ENCODE measurements around the gene BFSP2. TPM values are rescaled to one million over a fixed set of nuclear protein-coding genes. Genes with fewer than 3 reads are reported as not detected.

The BFSP2 gene
- total RNA-seq, 2 donors from 2014 or later: not detected

DNA sequence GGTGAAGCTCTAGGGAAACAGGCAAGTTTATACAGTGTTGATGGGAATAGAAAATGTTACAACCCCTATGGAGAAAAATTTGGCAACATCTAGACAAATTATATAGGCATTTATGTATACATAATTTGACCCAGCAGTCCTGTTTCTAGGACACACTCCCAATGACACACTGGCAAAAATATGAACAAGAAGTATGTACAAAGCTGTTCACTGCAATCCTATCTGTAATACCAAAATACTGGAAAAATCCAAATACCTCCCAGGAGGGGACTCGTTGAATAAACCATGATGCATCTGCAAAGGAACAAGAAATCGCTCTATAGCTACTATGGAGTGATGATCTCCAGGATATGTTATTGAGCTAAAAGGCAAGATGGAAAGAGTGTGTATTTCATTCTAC, 8.5 kb downstream of the BFSP2 start:
- DNase-seq (ENCODE audit: low spot score): no peak
- Histone ChIP-seq H3K27ac (no peak overlapping the region), H3K4me1 (replicated peaks) (peaks cover 2% of the 10 kb centered on the region)

DNA sequence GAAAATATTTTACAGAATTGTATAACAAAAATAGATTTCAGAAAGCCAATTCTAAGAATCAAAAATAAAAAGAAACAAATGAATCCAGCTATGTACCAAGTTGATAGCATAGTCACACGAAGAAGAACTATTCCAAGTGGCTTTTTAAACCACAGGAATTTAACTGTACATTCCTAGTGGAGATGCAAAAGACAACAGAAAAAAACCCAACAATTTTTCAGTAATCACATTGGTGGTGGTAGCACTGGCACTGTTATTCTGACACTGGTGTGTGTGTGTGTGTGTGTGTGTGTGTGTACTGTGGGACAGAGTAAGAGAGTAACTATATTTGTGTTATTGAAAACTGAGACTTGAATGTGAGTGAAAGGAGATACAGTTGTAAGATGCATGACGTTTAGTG, 9.1 kb downstream of the BFSP2 start:
- no peaks in the 10 kb centered on the region for H3K27me3 ChIP-seq (replicated peaks; ENCODE audit: insufficient read depth)
- TF ChIP-seq POLR2A (IDR thresholded peaks at IDR 0.05) (no peak), POLR2AphosphoS5 (IDR thresholded peaks at IDR 0.05) (no peak)
- TF ChIP-seq, protein P1, sequence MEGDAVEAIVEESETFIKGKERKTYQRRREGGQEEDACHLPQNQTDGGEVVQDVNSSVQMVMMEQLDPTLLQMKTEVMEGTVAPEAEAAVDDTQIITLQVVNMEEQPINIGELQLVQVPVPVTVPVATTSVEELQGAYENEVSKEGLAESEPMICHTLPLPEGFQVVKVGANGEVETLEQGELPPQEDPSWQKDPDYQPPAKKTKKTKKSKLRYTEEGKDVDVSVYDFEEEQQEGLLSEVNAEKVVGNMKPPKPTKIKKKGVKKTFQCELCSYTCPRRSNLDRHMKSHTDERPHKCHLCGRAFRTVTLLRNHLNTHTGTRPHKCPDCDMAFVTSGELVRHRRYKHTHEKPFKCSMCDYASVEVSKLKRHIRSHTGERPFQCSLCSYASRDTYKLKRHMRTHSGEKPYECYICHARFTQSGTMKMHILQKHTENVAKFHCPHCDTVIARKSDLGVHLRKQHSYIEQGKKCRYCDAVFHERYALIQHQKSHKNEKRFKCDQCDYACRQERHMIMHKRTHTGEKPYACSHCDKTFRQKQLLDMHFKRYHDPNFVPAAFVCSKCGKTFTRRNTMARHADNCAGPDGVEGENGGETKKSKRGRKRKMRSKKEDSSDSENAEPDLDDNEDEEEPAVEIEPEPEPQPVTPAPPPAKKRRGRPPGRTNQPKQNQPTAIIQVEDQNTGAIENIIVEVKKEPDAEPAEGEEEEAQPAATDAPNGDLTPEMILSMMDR (IDR thresholded peaks at IDR 0.05): no peak
- H3K36me3 ChIP-seq: no peaks in the 10 kb centered on the region
- no peak for DNase-seq (ENCODE audit: low spot score)
- 50% methylated on average over 2 of the region's 2 CpGs for WGBS
- H3K4me3 ChIP-seq: no peak overlapping the region
- intact Hi-C loops (cut with DNase I): no loop called here
- H3K4me1 ChIP-seq (replicated peaks): peaks cover 7% of the 10 kb centered on the region
- H3K27ac ChIP-seq: no peak overlapping the region
- H3K9me3 ChIP-seq: no peaks in the 10 kb centered on the region

More for the DNA sequence above, 8.5 kb downstream of the BFSP2 start:
- intact Hi-C loops (cut with DNase I): no loop called here
- WGBS: 87% methylated on average over 2 of the region's 2 CpGs
- Histone ChIP-seq H3K9me3 (no peaks in the 10 kb centered on the region), H3K4me3 (no peak overlapping the region), H3K27me3 (replicated peaks; ENCODE audit: insufficient read depth) (no peaks in the 10 kb centered on the region), H3K36me3 (no peaks in the 10 kb centered on the region)
- no peak for TF ChIP-seq POLR2A (IDR thresholded peaks at IDR 0.05)
- TF ChIP-seq, protein P1 (IDR thresholded peaks at IDR 0.05): no peak
- TF ChIP-seq POLR2AphosphoS5 (IDR thresholded peaks at IDR 0.05): no peak

DNA sequence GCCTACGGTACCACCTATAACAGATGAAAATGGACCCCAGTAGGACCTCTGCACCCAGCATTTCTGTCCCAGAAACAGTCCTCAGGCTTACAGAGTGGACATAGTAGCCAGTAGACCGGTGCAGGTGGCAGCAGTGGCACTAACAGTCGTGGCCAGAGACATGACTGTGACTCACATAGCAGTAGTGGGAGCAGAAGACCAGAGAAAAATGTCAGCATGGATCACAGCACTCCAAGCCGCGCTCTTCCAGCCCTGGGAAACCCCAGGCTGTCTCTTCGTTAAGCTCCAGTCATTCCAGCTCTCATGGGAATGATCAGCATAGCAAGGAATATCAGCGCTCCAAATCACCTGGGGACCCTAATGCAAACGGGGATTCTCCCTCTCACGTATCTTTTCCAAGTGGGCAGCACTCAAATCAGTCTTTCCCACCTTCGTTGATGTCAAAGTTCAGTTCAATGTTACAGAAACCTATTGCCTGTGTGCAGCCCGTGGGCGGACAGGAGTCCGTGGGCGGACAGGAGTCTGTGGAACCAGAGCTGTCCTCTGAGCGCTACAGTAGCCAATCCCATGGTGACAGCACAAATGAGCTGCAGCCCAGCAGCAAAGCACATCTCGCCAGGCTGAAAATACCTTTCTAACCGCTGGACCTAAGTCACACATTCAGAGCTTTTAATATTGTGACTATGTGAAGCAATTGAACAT, 10.5 kb downstream of the BFSP2 start:
- no peak for DNase-seq (ENCODE audit: low spot score)
- no peak for TF ChIP-seq POLR2A (IDR thresholded peaks at IDR 0.05)
- TF ChIP-seq, protein P1 (IDR thresholded peaks at IDR 0.05): no peak
- TF ChIP-seq POLR2AphosphoS5 (IDR thresholded peaks at IDR 0.05): no peak
- peaks cover 7% of the 10 kb centered on the region for H3K4me1 ChIP-seq (replicated peaks)
- no peaks in the 10 kb centered on the region for H3K27me3 ChIP-seq (replicated peaks; ENCODE audit: insufficient read depth)
- no peaks in the 10 kb centered on the region for H3K9me3 ChIP-seq
- 85% methylated on average over 17 of the region's 17 CpGs for WGBS
- intact Hi-C loops (cut with DNase I): no loop called here
- no peak overlapping the region for H3K27ac ChIP-seq
- H3K36me3 ChIP-seq: no peaks in the 10 kb centered on the region
- H3K4me3 ChIP-seq: no peak overlapping the region

DNA sequence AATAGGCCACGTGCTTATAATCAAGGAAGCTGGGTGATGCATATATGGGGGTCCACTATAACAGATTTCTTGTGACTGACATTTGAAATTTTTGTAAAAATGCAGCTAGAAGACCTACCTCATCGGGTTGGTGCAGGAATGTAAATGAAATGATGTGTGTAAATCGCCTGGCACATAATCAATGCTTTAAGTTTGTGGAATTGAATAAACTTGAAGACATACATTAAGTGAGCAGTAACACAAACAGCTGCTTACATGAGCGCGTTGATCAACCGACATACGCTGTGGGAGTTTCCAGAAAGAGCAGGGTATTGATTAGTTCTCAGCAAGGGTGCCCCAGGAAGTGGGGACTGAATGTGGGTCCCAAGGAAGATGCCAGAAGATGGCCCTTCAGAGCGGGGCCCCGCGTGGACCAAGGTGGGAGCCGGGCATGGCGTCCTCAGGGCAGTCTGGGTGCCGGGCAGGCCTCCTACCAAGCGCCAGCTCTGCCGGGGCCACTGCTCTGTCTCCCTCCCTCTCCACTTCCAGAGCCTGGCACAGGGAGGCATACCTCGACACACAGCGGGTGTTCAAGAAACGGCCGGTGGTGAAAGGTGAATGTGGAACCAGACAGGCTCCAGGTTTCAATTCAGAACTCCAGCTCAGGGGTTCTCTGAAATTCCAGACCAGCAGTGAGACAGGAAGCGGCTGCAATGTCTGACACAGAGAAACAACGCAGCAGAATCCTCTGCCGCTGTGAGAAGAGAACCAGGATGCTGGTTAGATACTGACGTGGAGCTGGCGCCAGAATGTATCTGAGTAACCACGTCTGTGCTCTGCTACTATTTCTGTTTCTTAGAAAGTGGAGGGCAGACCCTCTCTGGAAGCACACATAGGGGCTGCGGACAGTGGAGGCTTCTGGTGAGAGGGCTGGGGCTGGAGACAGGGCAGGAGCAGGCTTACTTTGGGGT, 12.6 kb downstream of the BFSP2 start:
- no peak for DNase-seq (ENCODE audit: low spot score)
- 65% methylated on average over 26 of the region's 26 CpGs for WGBS
- intact Hi-C loops (cut with DNase I): no loop called here

More for the DNA sequence above, 12.6 kb downstream of the BFSP2 start:
- Histone ChIP-seq H3K4me1 (replicated peaks) (peaks cover 7% of the 10 kb centered on the region), H3K27ac (no peak overlapping the region), H3K27me3 (replicated peaks; ENCODE audit: insufficient read depth) (no peaks in the 10 kb centered on the region), H3K9me3 (no peaks in the 10 kb centered on the region), H3K4me3 (no peak overlapping the region), H3K36me3 (no peaks in the 10 kb centered on the region)
- TF ChIP-seq, protein P1 (IDR thresholded peaks at IDR 0.05): no peak
- no peak for TF ChIP-seq POLR2A (IDR thresholded peaks at IDR 0.05)
- TF ChIP-seq POLR2AphosphoS5 (IDR thresholded peaks at IDR 0.05): no peak
